ENCODE data around the gene CTCFL.

DNA sequence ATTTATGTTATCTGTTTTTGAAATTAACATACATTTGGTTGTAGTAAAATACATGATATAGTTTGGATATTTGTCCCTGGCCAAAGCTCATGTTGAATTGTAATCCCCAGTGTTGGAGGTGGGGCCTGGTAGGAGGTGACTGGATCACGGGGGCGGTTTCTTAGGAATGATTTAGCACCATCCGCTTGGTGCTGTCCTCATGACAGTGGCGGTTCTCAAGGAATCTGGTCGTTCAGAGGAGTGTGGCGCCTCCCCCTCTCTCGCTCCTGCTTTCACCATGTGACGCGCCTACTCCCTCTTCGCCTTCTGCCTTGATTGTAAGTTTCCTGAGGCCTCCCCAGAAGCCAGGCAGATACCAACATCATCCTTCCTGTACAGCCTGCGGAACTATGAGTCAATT is 29.0 kb downstream of the CTCFL start:
- TF ChIP-seq, protein P1, sequence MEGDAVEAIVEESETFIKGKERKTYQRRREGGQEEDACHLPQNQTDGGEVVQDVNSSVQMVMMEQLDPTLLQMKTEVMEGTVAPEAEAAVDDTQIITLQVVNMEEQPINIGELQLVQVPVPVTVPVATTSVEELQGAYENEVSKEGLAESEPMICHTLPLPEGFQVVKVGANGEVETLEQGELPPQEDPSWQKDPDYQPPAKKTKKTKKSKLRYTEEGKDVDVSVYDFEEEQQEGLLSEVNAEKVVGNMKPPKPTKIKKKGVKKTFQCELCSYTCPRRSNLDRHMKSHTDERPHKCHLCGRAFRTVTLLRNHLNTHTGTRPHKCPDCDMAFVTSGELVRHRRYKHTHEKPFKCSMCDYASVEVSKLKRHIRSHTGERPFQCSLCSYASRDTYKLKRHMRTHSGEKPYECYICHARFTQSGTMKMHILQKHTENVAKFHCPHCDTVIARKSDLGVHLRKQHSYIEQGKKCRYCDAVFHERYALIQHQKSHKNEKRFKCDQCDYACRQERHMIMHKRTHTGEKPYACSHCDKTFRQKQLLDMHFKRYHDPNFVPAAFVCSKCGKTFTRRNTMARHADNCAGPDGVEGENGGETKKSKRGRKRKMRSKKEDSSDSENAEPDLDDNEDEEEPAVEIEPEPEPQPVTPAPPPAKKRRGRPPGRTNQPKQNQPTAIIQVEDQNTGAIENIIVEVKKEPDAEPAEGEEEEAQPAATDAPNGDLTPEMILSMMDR (IDR thresholded peaks at IDR 0.05) = no peak
- TF ChIP-seq POLR2A (IDR thresholded peaks at IDR 0.05) = no peak
